GM12864 (cell line): Measurements from ENCODE around the gene RPS6KA5.

ENCODE experiments used
- DNase-seq: peaks from one replicate; pipeline ENCODE4 v3.0.0-alpha.2; 2011; ENCODE audit warnings: low read depth
- H3K4me3 ChIP-seq: 2 replicates; pipeline ENCODE4 v1.5.1; 2011; ENCODE audit warnings: mild to moderate bottlenecking, low read depth, low read length, control low read depth
- TF ChIP-seq, protein P1 (sequence below): IDR thresholded peaks from 2 replicates; pipeline ENCODE4 v1.5.1; 2011; ENCODE audit warnings: low read depth, mild to moderate bottlenecking, moderate library complexity, low read length, control low read depth, inconsistent platforms; ENCODE audit errors: missing control alignments

RPS6KA5 gene

GRCh38 chr14:91056361-91056760 lies 4.1 kb downstream of the RPS6KA5 start:
- no peak for DNase-seq
- H3K4me3 ChIP-seq: no peak overlapping the region
- TF ChIP-seq, protein P1, sequence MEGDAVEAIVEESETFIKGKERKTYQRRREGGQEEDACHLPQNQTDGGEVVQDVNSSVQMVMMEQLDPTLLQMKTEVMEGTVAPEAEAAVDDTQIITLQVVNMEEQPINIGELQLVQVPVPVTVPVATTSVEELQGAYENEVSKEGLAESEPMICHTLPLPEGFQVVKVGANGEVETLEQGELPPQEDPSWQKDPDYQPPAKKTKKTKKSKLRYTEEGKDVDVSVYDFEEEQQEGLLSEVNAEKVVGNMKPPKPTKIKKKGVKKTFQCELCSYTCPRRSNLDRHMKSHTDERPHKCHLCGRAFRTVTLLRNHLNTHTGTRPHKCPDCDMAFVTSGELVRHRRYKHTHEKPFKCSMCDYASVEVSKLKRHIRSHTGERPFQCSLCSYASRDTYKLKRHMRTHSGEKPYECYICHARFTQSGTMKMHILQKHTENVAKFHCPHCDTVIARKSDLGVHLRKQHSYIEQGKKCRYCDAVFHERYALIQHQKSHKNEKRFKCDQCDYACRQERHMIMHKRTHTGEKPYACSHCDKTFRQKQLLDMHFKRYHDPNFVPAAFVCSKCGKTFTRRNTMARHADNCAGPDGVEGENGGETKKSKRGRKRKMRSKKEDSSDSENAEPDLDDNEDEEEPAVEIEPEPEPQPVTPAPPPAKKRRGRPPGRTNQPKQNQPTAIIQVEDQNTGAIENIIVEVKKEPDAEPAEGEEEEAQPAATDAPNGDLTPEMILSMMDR: no peak

DNA sequence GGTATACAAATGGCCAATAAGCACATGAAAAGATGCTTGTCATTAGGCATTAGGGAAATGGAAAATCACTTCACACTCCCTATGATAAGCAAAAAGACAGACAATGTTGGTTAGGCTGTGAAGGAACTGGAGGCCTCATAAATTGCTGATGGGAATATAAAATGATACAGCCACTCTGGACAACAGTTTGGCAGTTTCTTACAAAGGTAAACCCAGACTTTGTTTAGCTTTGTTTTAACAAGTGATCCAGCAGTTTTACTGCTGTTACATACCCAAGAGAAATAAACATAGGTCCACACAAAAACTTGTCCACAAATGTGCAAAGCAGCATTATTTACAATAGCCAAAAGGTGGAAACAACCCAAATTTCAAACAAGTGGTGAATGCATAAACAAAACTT lies 5.4 kb downstream of the RPS6KA5 start:
- TF ChIP-seq, protein P1: no peak
- DNase-seq: no peak
- no peak overlapping the region for H3K4me3 ChIP-seq

GRCh38 chr14:91048676-91049075 lies 11.8 kb downstream of the RPS6KA5 start:
- no peak for DNase-seq
- no peak overlapping the region for H3K4me3 ChIP-seq
- TF ChIP-seq, protein P1: no peak

DNA sequence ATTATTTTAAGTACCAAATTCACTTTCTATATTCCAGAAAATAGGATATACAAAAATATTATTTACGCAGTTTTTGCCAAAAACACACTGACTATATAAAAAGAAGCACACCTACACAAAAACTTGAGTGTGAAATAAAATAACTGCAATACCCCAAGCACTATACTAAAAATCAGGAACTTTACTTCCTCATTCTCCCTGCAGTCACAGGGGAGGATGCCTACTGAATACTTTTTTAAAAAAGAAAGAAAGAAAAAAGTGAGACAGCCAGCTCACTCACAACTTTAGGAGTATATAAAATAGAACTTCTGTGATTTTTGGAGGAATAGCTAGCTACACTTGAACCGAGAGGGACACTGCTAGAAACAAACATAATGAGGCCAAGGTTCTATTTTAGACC lies 12.2 kb downstream of the RPS6KA5 start:
- TF ChIP-seq, protein P1: no peak
- DNase-seq: no peak
- H3K4me3 ChIP-seq: no peak overlapping the region

DNA sequence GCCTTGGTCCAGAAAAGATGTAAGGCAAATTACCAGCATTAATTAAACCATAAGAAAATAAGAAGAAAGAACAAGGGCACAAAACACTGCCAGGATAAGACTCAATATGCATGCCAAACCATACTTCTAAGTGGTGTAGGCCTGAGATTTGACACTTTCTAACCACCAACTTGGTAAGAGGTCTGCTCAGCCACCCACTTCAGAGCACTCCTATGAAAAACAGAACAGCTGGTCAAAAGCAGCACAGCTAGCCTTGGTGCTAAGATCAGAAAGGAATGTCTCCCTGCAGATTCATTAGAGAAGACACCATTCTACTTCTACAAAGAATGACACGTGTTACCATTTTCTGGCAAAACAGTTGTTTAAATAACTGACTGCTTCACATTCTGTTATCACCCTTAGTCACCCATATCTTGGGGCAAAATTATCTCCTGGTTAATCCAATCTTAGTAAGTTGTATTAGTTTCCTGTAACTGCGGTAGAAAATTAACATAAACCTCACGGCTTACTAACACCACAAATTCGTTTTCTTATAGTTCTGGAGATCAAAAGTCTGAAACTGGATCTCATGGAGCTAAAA lies 13.2 kb downstream of the RPS6KA5 start:
- TF ChIP-seq, protein P1: no peak
- no peak overlapping the region for H3K4me3 ChIP-seq
- DNase-seq: no peak

- TF ChIP-seq, protein P1: no peak
- DNase-seq: no peak
- no peak overlapping the region for H3K4me3 ChIP-seq
Measured at GRCh38 chr14:91046488-91047072, 13.9 kb downstream of the RPS6KA5 start.

DNA sequence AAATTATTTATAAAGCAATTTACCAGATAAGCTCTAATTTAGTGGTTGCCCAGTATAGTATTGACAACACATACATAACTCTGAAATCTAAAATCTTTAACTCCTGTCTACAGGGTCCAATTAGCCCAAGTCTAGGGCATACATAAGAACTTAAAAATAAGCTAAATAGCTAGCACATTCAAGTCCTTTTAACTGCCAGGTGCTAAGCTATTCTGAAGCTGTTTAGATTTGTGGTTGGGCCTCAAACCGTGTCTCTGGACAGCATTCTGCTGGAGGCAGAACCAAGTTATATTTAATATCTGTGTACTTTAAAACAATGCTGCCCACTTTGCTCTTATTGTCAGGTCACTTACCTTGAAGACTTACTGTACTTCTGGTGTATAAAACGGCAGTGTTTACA lies 19.0 kb downstream of the RPS6KA5 start:
- TF ChIP-seq, protein P1: no peak
- DNase-seq: no peak

More for the DNA sequence above, 19.0 kb downstream of the RPS6KA5 start:
- H3K4me3 ChIP-seq: no peak overlapping the region
